K562 (cell line): Measurements from ENCODE around the gene BEST2. TPM values are rescaled to one million over a fixed set of nuclear protein-coding genes. Genes with fewer than 3 reads are reported as not detected.

Source experiments
- ARID1B ChIP-seq: fragments of 450-650 bp; IDR thresholded peaks from 2 replicates; pipeline ENCODE4 v1.6.1; 2016; ENCODE audit warnings: antibody characterized with exemption, mild to moderate bottlenecking, inconsistent platforms
- CBFA2T2 ChIP-seq: fragments of 450-650 bp; conservative IDR thresholded peaks from 2 replicates; pipeline ENCODE4 v1.6.1; 2017; ENCODE audit warnings: mild to moderate bottlenecking
- CTCF ChIP-seq, 3 experiments: IDR thresholded peaks in 2 of 3; conservative IDR thresholded peaks in 1 of 3; 2 replicates each; pipeline ENCODE4 v1.5.1; 2011 to 2012; ENCODE audit warnings: low read length in 3 of 3, mild to moderate bottlenecking in 3 of 3, control low read depth in 2 of 3, improper control_type of control experiment in 1 of 3, inconsistent platforms in 1 of 3, low read depth in 1 of 3, mixed read lengths in 1 of 3, moderate library complexity in 1 of 3; ENCODE audit not compliant: insufficient read depth in 2 of 3
- DACH1 ChIP-seq: fragments of 450-650 bp; IDR thresholded peaks from 2 replicates; pipeline ENCODE4 v1.6.1; 2018; ENCODE audit not compliant: partially characterized antibody
- E2F6 ChIP-seq, 2 experiments: IDR thresholded peaks; 2 replicates each; pipeline ENCODE4 v1.6.1; 2011; ENCODE audit warnings: borderline replicate concordance in 1 of 2, control low read depth in 1 of 2, low read depth in 1 of 2, low read length in 1 of 2, mild to moderate bottlenecking in 1 of 2, mixed read lengths in 1 of 2, moderate library complexity in 1 of 2; ENCODE audit not compliant: insufficient read depth in 1 of 2, insufficient read length in 1 of 2, poor library complexity in 1 of 2, severe bottlenecking in 1 of 2; ENCODE audit errors: extremely low read depth in 1 of 2
- ESRRB ChIP-seq: fragments of 250-450 bp; sonication (Bioruptor Pico); IDR thresholded peaks from 2 replicates; pipeline ENCODE4 v1.5.0; 2020; ENCODE audit warnings: mild to moderate bottlenecking, moderate library complexity, borderline replicate concordance
- MAFF ChIP-seq: IDR thresholded peaks from 2 replicates; pipeline ENCODE4 v1.6.1; 2012; ENCODE audit warnings: low read length, improper control_type of control experiment
- MEF2D ChIP-seq: conservative IDR thresholded peaks from 2 replicates; pipeline ENCODE4 v1.6.1; 2016; ENCODE audit warnings: low read depth, missing genetic modification characterization, missing compliant biosample characterization
- MNT ChIP-seq, 2 experiments: fragments of 450-650 bp; conservative IDR thresholded peaks; 2 replicates each; pipeline ENCODE4 v1.6.1; 2017; ENCODE audit warnings: mild to moderate bottlenecking in 2 of 2, moderate library complexity in 2 of 2
- MTA3 ChIP-seq: fragments of 450-650 bp; formaldehyde crosslinking; IDR thresholded peaks from 2 replicates; pipeline ENCODE4 v1.6.1; 2017; ENCODE audit warnings: mild to moderate bottlenecking, borderline replicate concordance
- NR3C1 ChIP-seq: sonication (generic); formaldehyde crosslinking; IDR thresholded peaks from 2 replicates; pipeline ENCODE4 v1.8.1; 2022; ENCODE audit warnings: missing genetic modification reagents
- PKNOX1 ChIP-seq: fragments of 450-650 bp; IDR thresholded peaks from 2 replicates; pipeline ENCODE4 v1.6.1; 2016
- SAFB ChIP-seq: fragments of 200-400 bp; formaldehyde crosslinking; IDR thresholded peaks from 2 replicates; pipeline ENCODE4 v1.6.1; 2017; ENCODE audit warnings: low read depth, low read length, borderline replicate concordance
- ZNF263 ChIP-seq: sonication (generic); formaldehyde crosslinking; IDR thresholded peaks from 2 replicates; pipeline ENCODE4 v1.8.0; 2022; ENCODE audit warnings: mild to moderate bottlenecking, missing genetic modification reagents, borderline replicate concordance
- ZNF592 ChIP-seq: fragments of 450-650 bp; IDR thresholded peaks from 2 replicates; pipeline ENCODE4 v1.6.1; 2017; ENCODE audit warnings: antibody characterized with exemption, mild to moderate bottlenecking
- polyA plus RNA-seq, 8 experiments: library from polyadenylated mRNA; depleted of rRNA in 4 of 8; stranded (reverse) in 5 of 8; unstranded in 3 of 8; fragments of >200 nt; fragmentation: Nextera tagmentation in 2 of 8; fragmentation: Illumina TruSeq in 1 of 8; extraction: Ambion mirVana in 2 of 8; extraction: Trizol in 1 of 8; gene quantifications; 2 replicates each; pipeline versions ENCODE4 v1.2.1 to v1.2.3, GENCODE V29; 2011 to 2014; ENCODE audit warnings: inconsistent platforms in 1 of 8, missing spikeins in 1 of 8
- total RNA-seq, 7 experiments: library from RNA; depleted of rRNA in 6 of 7; stranded (reverse); fragments of >200 nt in 6 of 7; fragmentation: Illumina TruSeq in 2 of 7; extraction: Trizol in 2 of 7; gene quantifications; 2 replicates each; pipeline versions ENCODE4 v1.2.1 to v1.2.3, GENCODE V29; 2011 to 2021; ENCODE audit warnings: low replicate concordance in 1 of 7

BEST2 gene
- total and polyA plus RNA-seq, 9 of the 15 experiments (the other 6 are each of a cell fraction or from before 2014, with no cell fraction given) = not detected

- TF ChIP-seq CTCF (IDR thresholded peaks at IDR 0.05 in 2 of 3, conservative IDR thresholded peaks at IDR 0.05 in 1 of 3; ENCODE audit: insufficient read depth in 2 of 3, low read depth in 1 of 3, low read length in 3 of 3) = peak; percentile 33 to 58 (median 40); a peak in 4 of 6 replicates
- no peak for TF ChIP-seq MEF2D (tag)
- no peak for TF ChIP-seq SAFB
- peak; percentile 39; the same call in 1 of the 2 replicates for TF ChIP-seq ZNF592
- TF ChIP-seq NR3C1 (CRISPR knock-in tag) = no peak
- TF ChIP-seq ARID1B = peak; percentile 12; the same call in 1 of the 2 replicates
- peak; percentile 51 for TF ChIP-seq PKNOX1
- peak in 1 of 2 experiments; percentile 2 for TF ChIP-seq E2F6 (IDR thresholded peaks at IDR 0.05; ENCODE audit: borderline replicate concordance in 1 of 2, extremely low read depth in 1 of 2, insufficient read depth in 1 of 2, insufficient read length in 1 of 2, low read depth in 1 of 2, low read length in 1 of 2, poor library complexity in 1 of 2, severe bottlenecking in 1 of 2)
- TF ChIP-seq DACH1 = peak; percentile 41
- TF ChIP-seq ESRRB (CRISPR knock-in tag) = no peak
- peak; percentile 59; the same call in 1 of the 2 replicates for TF ChIP-seq ZNF263
- peak; percentile 58; the same call in 1 of the 2 replicates for TF ChIP-seq MTA3
- TF ChIP-seq MNT (conservative IDR thresholded peaks at IDR 0.05) = 0 out of 4 replicates have a peak, but pooled peaks of 1 of the 2 experiments have one; percentile 7
- TF ChIP-seq MAFF = no peak
- peak; percentile 23; the same call in 1 of the 2 replicates for TF ChIP-seq CBFA2T2
These were observed 27.8 kb downstream of the BEST2 start (continued) for GRCh38 chr19:12779162-12779993.
